GM21447 (cell line): ENCODE results near the gene WFDC10B.
"Not testable (repeated sequence)": the region's sequence is repeated elsewhere in the genome, so short reads cannot be mapped to it uniquely, and the experiment has no call there.

Experiments
- ATAC-seq: cut with Tn5 transposase; IDR thresholded peaks from one replicate; pipeline ENCODE4 v1.9.1; 2021; ENCODE audit not compliant: unreplicated experiment

Gene WFDC10B

GRCh38 chr20:45704969-45705637 lies at the start of gene WFDC10B:
Gene WFDC10B (minus strand): TSS chr20:45705019. CDS start chr20:45685992, 19,027 bp downstream.
- no peak for ATAC-seq

- ATAC-seq = no peak
These were observed 47.9 kb upstream of the WFDC10B start for GRCh38 chr20:45752746-45753145.

DNA sequence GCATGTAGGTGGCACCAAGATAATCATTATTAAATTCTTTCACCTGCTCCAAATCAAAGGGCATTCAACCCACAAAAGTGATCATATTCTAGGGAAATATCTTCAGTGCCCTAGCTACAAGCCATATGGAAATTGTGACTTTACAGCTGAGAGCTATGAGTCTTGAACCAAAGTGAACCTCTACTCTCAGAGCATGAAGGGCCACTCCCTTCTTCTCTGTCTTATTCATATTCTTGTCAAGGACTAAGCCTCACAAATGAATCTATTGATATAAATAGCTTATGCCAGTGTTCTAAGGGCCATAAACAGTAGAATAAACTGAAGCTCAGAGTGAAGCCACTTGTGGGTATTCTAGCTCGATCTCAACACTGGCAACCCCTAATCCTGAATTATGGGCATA lies 46.9 kb upstream of the WFDC10B start:
- ATAC-seq = no peak

DNA sequence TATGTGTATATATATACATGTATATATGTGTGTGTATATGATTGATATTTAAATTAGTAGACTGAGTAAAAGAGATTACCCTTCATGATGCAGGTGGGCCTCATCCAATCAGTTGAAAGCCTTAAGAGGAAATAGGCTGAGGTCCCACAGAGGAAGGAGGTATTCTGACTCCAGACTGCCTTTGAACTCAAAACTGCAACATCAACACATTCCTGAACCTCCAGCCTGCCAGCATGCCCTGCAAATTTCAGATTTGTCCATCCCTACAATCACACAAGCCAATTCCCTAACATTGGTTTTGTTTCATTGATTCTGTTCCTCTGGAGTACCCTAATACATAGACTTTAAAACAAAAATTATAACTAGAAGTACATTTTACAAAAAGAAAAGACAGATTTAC lies 40.2 kb upstream of the WFDC10B start:
- no peak for ATAC-seq

DNA sequence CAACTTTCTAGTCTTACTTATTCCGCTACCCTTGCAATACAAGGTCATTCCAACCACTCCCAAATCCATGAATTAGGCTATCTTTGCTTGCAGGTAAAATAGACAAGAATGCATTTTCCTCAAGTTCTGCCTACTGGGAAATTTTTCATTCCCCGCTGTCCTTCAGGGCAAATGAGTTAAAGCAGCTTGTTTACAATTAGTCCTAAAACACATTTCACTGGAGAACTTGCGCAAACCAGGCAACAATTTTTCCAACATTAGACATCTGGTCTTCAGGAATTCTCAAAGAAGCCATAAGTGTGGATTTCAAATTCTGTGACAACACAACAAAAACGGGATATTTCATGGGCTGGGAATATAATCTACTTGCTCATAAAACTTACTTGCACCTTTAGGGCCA lies 37.8 kb upstream of the WFDC10B start:
- ATAC-seq = no peak

- no peak for ATAC-seq
These were observed 31.2 kb upstream of the WFDC10B start for GRCh38 chr20:45735988-45736387.

DNA sequence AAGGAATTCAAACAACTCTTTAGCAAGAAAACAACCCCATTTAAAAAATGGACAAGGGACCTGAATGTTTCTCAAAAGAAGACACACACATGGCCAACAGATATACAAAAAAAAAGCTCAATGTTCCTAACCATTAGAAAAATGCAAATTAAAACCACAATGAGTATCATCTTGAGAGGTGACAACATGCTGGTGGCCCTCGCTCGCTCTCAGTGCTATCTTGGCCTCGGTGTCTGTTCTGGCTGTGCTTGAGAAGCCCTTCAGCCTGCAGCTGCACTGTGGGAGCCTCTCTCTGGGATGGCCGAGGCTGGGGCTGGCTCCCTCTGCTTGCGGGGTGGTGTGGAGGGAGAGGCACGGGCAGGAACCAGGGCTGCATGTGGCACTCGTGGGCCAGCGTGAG lies 30.7 kb upstream of the WFDC10B start:
- no peak for ATAC-seq

DNA sequence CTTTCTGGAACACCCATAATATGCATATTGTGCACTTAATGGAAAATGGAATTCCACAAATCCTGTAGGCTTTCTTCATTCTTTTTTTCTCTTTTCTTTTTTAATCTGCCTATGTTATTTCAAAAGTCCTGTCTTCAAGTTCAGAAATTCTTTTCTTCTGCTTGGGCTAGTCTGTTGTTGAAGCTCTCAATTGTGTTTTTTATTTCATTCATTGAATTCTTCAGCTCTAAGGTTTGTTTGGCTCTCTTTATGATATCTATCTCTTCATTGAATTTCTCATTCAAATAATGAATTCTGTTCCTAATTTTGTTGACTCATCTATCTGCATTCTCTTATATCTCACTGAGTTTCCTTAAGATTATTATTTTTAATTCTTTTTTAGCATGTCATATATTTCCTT lies 27.4 kb upstream of the WFDC10B start:
- ATAC-seq = no peak

DNA sequence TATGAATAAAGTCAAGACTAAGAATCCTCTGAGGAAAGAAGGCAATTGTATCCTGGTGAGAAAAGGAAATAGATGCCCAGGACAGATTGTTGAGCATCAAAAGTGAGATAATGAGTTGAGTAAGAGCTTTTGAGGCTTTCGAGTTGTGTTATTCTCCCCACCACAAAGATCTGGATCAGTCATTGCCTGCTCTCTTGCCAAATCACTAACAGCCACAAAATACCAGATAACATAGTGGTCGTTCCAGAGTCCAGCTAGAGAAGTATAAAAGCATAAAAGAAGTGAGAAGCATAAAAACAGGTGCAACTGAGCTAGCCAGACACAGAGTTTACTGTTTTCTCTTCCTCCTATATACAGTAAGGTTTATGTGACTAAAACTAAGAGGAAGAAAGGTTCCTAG lies 22.2 kb upstream of the WFDC10B start:
- ATAC-seq = no peak

DNA sequence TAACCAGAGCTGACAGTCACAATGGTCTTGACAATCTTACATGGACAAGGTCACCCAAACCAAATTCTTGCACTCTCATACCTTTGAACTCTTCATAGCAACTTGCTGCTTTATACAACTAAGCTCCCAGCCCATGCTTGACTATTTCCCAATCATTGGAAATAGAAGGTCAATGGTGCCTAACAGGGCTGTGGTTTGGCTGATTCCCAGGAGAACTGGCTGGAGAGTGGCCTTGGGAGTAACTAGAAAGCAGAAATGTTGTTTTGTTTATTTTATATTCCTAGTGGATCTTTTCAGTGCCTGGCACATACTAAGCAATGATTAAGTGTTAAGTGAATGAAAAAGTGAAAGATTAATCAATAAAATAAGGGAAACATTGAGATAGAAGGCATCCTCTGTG lies 20.3 kb upstream of the WFDC10B start:
- no peak for ATAC-seq

- no peak for ATAC-seq
These were observed 17.2 kb upstream of the WFDC10B start, which contains the start of gene SPINT4 for GRCh38 chr20:45722047-45722446. Gene SPINT4 (plus strand): TSS chr20:45722347. CDS start chr20:45722368, 21 bp downstream.

- ATAC-seq = not testable (repeated sequence)
These were observed 11.4 kb upstream of the WFDC10B start for GRCh38 chr20:45716141-45716688.

DNA sequence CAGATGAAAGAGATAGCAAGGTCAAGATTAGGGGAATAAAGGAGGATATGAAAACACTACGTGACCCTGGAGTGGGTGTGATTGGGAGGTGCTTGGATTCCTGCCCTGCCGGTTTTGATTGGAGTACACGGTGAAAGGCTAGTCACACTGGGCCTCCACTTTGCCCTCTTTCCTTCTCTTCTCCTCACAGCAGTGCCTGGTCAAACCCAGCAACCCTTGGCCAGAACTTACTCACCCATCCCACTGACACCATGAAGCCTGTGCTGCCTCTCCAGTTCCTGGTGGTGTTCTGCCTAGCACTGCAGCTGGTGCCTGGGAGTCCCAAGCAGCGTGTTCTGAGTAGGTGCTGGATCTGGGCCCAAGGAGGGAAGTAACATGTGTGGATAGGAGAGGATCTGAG lies 2.9 kb downstream of the WFDC10B start, which contains the start of gene WFDC13:
TSS of gene WFDC13 (plus strand) at position 166 of the 400 bp plus-strand sequence. CDS start at position 252, 86 bp downstream.
- ATAC-seq = no peak

GRCh38 chr20:45701104-45701503 lies 3.7 kb downstream of the WFDC10B start:
- ATAC-seq = no peak

DNA sequence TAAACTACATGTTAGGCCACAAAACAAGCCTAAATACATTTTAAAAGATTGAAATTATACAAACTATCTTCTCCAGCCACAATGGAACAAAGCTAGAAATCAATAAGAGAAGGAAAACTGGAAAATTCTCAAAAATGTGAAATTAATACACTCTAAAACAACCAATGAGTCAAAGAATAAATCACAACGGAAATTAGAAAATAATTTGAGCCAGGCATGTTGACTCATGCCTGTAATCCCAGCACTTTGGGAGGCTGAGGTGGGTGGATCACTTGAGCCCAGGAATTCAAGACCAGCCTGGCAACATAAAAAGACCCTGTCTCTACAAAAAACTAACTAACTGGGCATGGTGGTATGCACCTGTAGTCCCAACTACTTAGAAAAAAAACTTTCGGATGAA lies 9.3 kb downstream of the WFDC10B start:
- ATAC-seq = no peak

- ATAC-seq = not testable (repeated sequence)
These were observed 11.5 kb downstream of the WFDC10B start for GRCh38 chr20:45693346-45693745.

DNA sequence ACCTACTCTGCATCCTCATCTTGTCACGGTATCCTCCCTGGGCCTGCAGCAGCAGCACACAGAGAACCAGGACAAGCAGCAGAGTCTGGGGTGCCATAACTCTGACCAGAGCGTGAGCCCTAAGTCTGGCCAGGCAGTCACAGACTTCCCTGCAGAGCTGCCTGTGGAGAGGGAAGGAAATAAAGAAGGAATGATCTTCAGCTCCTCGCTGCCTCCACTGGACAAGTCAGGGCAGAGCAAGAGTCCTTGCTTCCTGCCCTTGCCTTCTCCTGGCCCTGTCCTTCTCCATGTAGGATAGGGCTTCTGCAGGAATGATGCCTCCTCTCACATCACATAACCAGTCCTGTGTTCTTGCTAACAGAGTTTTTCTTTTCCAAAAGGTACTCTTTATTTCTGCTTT lies 18.9 kb downstream of the WFDC10B start:
- no peak for ATAC-seq

DNA sequence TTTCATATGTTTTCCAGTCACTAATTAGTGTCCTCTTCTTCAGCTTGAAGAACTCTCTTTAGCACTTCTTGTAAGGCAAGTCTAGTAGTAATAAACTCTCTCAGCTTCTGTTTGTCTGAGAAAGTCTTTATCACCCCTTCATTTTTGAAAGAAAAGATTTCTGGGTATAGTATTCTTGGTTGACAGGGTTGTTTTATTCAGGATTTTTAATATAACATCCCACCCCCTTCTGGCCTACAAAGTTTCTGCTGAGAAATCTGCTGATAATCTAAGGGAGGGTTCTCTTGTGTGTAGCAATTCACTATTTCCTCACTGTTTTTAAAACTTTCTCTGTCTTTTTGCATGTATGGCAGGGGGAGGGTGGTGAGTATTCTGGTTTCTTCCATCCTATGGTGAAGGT lies 25.2 kb downstream of the WFDC10B start:
- no peak for ATAC-seq

DNA sequence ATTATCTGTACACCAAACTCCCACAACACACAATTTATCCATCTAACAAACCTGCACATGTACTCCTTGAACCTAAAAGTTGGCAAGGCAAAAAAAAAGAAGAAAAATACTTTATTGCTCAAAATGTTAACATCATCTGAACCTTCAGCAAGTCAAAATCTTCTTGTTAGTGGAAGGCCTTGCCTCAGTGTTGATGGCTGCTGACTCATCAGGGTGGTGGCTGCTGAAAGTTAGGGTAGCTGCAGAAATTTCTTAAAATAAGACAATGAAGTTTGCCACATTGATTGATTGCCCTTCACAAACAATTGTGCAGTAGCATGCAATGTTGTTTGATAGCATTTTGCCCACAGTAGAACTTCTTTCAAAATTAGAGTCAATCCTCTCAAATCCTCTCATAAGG lies 32.1 kb downstream of the WFDC10B start:
- ATAC-seq = no peak

DNA sequence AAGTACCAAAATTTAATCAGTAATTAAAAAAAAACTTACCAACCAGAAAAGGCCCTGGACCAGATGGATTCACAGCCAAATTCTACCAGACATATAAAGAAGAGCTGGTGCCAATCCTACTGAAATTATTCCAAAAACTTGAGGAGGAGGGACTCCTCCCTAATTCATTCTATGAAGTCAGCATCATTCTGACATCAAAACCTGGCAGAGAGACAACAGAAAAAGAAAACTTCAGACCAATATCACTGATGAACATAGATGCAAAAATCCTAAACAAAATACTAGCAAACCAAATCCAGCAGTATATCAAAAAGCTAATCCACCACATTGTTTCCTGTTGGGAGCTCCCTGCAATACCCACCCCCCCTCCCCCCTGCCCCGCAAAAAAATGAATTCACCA lies 34.7 kb downstream of the WFDC10B start, which contains the start of gene WFDC11:
TSS of gene WFDC11 (minus strand) at position 101 of the 400 bp plus-strand sequence. CDS start 19,639 bp downstream, outside the sequence.
- ATAC-seq = no peak

DNA sequence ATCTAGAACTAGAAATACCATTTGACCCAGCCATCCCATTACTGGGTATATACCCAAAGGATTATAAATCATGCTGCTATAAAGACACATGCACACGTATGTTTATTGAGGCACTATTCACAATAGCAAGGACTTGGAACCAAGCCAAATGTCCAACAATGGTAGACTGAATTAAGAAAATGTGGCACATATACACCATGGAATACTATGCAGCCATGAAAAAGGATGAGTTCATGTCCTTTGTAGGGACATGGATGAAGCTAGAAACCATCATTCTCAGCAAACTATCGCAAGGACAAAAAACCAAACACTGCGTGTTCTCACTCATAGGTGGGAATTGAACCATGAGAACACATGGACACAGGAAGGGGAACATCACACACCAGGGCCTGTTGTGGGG lies 47.8 kb downstream of the WFDC10B start:
- not testable (repeated sequence) for ATAC-seq

DNA sequence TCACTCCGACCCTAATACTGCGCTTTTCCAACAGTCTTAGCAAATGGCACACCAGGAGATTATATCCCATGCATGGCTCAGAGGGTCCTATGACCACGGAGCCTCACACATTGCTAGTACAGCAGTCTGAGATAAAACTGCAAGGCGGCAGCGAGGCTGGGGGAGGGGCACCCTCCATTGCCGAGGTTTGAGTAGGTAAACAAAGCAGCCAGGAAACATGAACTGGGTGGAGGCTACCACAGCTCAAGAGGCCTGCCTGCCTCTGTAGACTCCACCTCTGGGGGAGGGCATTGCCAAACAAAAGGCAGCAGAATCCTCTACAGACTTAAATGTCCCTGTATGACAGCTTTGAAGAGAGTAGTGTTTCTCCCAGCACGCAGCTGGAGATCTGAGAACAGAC lies 53.1 kb downstream of the WFDC10B start:
- not testable (repeated sequence) for ATAC-seq
